GM12891 (cell line): ENCODE results near the gene AATK.

Source experiments
- PAX5 ChIP-seq: IDR thresholded peaks from 2 replicates; pipeline ENCODE4 v1.6.1; 2011; ENCODE audit warnings: low read length, moderate library complexity, mild to moderate bottlenecking; ENCODE audit not compliant: insufficient read depth, severe bottlenecking
- POLR2A ChIP-seq: IDR thresholded peaks from 2 replicates; pipeline ENCODE4 v1.6.1; 2011; ENCODE audit warnings: low read depth, low read length, control low read depth
- POLR2AphosphoS5 ChIP-seq: IDR thresholded peaks from 2 replicates; pipeline ENCODE4 v1.6.1; 2011; ENCODE audit warnings: low read depth, low read length, control low read depth
- POU2F2 ChIP-seq: IDR thresholded peaks from 2 replicates; pipeline ENCODE4 v1.6.1; 2011; ENCODE audit warnings: low read depth, mild to moderate bottlenecking, control low read depth, low read length, moderate library complexity
- SPI1 ChIP-seq: IDR thresholded peaks from 2 replicates; pipeline ENCODE4 v1.6.1; 2011; ENCODE audit warnings: low read depth, low read length, control low read depth
- TAF1 ChIP-seq: IDR thresholded peaks from 2 replicates; pipeline ENCODE4 v1.6.1; 2011; ENCODE audit warnings: low read depth, low read length, control low read depth

GRCh38 chr17:81153340-81153803 lies 12.6 kb downstream of the AATK start:
- TF ChIP-seq POLR2A (no peak), POLR2AphosphoS5 (no peak), TAF1 (no peak), POU2F2 (no peak), SPI1 (no peak), PAX5 (no peak)
